Liver (tissue), 9 donors: ENCODE results near the gene CENPV. TPM values are rescaled to one million over a fixed set of nuclear protein-coding genes. Genes with fewer than 3 reads are reported as not detected.

Source experiments
- DNase-seq: peaks from one replicate; pipeline ENCODE4 v3.0.0-alpha.2; 2017; ENCODE audit warnings: low spot score
- H3K27ac ChIP-seq, 2 donors: one replicate each; pipeline ENCODE4 v1.7.0; 2013; ENCODE audit warnings: inconsistent platforms in 2 of 2, low read length in 2 of 2, control low read depth in 1 of 2, low read depth in 1 of 2, mild to moderate bottlenecking in 1 of 2
- H3K27me3 ChIP-seq, 4 donors: one replicate each; pipeline versions ENCODE4 v1.6.1 to v1.7.0; 2013; ENCODE audit warnings: low read length in 3 of 4, inconsistent platforms in 1 of 4, mild to moderate bottlenecking in 1 of 4, moderate library complexity in 1 of 4; ENCODE audit not compliant: control insufficient read depth in 4 of 4, insufficient read depth in 4 of 4
- H3K36me3 ChIP-seq, 4 donors: one replicate each; pipeline versions ENCODE4 v1.6.1 to v1.7.0; 2013; ENCODE audit warnings: low read length in 3 of 4, mild to moderate bottlenecking in 3 of 4, low read depth in 1 of 4, moderate library complexity in 1 of 4; ENCODE audit not compliant: control insufficient read depth in 4 of 4, insufficient read depth in 3 of 4
- H3K4me1 ChIP-seq, 4 donors: one replicate each; pipeline versions ENCODE4 v1.6.1 to v1.7.0; 2013; ENCODE audit warnings: low read length in 3 of 4, mild to moderate bottlenecking in 3 of 4, moderate library complexity in 1 of 4; ENCODE audit not compliant: control insufficient read depth in 4 of 4, insufficient read depth in 4 of 4
- H3K4me3 ChIP-seq, 3 donors: one replicate each; pipeline versions ENCODE4 v1.6.1 to v1.7.0; 2013; ENCODE audit warnings: low read length in 3 of 3, control low read depth in 1 of 3, low read depth in 1 of 3, mild to moderate bottlenecking in 1 of 3
- H3K9ac ChIP-seq, 2 donors: one replicate each; pipeline ENCODE4 v1.7.0; 2013; ENCODE audit warnings: low read length in 2 of 2, mild to moderate bottlenecking in 2 of 2, moderate library complexity in 2 of 2, control low read depth in 1 of 2, low read depth in 1 of 2
- H3K9me3 ChIP-seq, 4 donors: one replicate each; pipeline versions ENCODE4 v1.6.1 to v1.7.0; 2013; ENCODE audit warnings: low read length in 3 of 4; ENCODE audit not compliant: control insufficient read depth in 4 of 4
- EGR1 ChIP-seq, 2 donors: IDR thresholded peaks; 2 replicates each; pipeline ENCODE4 v1.6.1; 2016 to 2018; ENCODE audit warnings: antibody characterized with exemption in 2 of 2, low read depth in 2 of 2
- FOXA1 ChIP-seq: IDR thresholded peaks from 2 replicates; pipeline ENCODE4 v1.6.1; 2016; ENCODE audit warnings: antibody characterized with exemption
- FOXA2 ChIP-seq: IDR thresholded peaks from 2 replicates; pipeline ENCODE4 v1.6.1; 2016; ENCODE audit warnings: antibody characterized with exemption
- GABPA ChIP-seq, 2 donors: IDR thresholded peaks in 1 of 2; conservative IDR thresholded peaks in 1 of 2; 2 replicates each; pipeline ENCODE4 v1.6.1; 2016; ENCODE audit warnings: antibody characterized with exemption in 2 of 2, mild to moderate bottlenecking in 1 of 2, moderate library complexity in 1 of 2
- HNF4A ChIP-seq, 2 donors: conservative IDR thresholded peaks; 2 replicates each; pipeline ENCODE4 v1.6.1; 2016; ENCODE audit warnings: antibody characterized with exemption in 2 of 2, mild to moderate bottlenecking in 2 of 2
- HNF4G ChIP-seq: IDR thresholded peaks from 2 replicates; pipeline ENCODE4 v1.6.1; 2016; ENCODE audit warnings: antibody characterized with exemption
- JUND ChIP-seq, 2 donors: IDR thresholded peaks; 2 replicates each; pipeline ENCODE4 v1.6.1; 2016; ENCODE audit warnings: antibody characterized with exemption in 2 of 2
- NR2F2 ChIP-seq: IDR thresholded peaks from 2 replicates; pipeline ENCODE4 v1.6.1; 2016; ENCODE audit warnings: antibody characterized with exemption
- RAD21 ChIP-seq, 2 donors: IDR thresholded peaks; 2 replicates each; pipeline ENCODE4 v1.6.1; 2016; ENCODE audit warnings: antibody characterized with exemption in 2 of 2, mild to moderate bottlenecking in 2 of 2
- RXRA ChIP-seq, 2 donors: IDR thresholded peaks; 2 replicates each; pipeline ENCODE4 v1.6.1; 2017 to 2018; ENCODE audit warnings: antibody characterized with exemption in 2 of 2, mild to moderate bottlenecking in 1 of 2
- SP1 ChIP-seq: IDR thresholded peaks from 2 replicates; pipeline ENCODE4 v1.6.1; 2018; ENCODE audit warnings: antibody characterized with exemption, mild to moderate bottlenecking
- TAF1 ChIP-seq: conservative IDR thresholded peaks from 2 replicates; pipeline ENCODE4 v1.6.1; 2016; ENCODE audit warnings: antibody characterized with exemption, mild to moderate bottlenecking
- YY1 ChIP-seq: IDR thresholded peaks from 2 replicates; pipeline ENCODE4 v1.6.1; 2016; ENCODE audit warnings: antibody characterized with exemption, mild to moderate bottlenecking
- WGBS: extraction: QIAGEN DNeasy Blood & Tissue Kit; methylation state at CpG from one replicate; pipeline ENCODE4 v1.1.7; 2013; 5-methylcytosine and 5-hydroxymethylcytosine counted together
- polyA plus RNA-seq, 2 donors: library from polyadenylated mRNA; stranded (reverse) in 1 of 2; unstranded in 1 of 2; fragments of 200-250 nt in 1 of 2; fragments of >200 nt in 1 of 2; fragmentation: Nextera tagmentation in 1 of 2; extraction: Ambion mirVana in 1 of 2; gene quantifications; one replicate each; pipeline versions ENCODE4 v1.2.1 to v1.2.3, GENCODE V29; 2013 to 2015
- total RNA-seq, 2 donors: library from RNA; depleted of rRNA; stranded (reverse); fragments of >200 nt; gene quantifications; one replicate each; pipeline ENCODE4 v1.2.3, GENCODE V29; 2014
- TF ChIP-seq, protein P1 (sequence below): IDR thresholded peaks from 2 replicates; pipeline ENCODE4 v1.6.1; 2016; ENCODE audit warnings: antibody characterized with exemption
- TF ChIP-seq, protein P2 (sequence below): IDR thresholded peaks from 2 replicates; pipeline ENCODE4 v1.6.1; 2016; ENCODE audit warnings: antibody characterized with exemption, mild to moderate bottlenecking
- TF ChIP-seq, protein P3 (sequence below): IDR thresholded peaks from 2 replicates; pipeline ENCODE4 v1.6.1; 2016; ENCODE audit warnings: antibody characterized with exemption
- TF ChIP-seq, protein P4 (sequence below): fragments of 150-350 bp; IDR thresholded peaks from 2 replicates; pipeline ENCODE4 v1.5.1; 2017; ENCODE audit warnings: improper control_type of control experiment, low read depth, low read length; ENCODE audit not compliant: missing input control
- TF ChIP-seq, protein P5 (sequence below): IDR thresholded peaks from 2 replicates; pipeline ENCODE4 v1.6.1; 2016; ENCODE audit warnings: antibody characterized with exemption
- donor health status: healthy.
- donor health status: healthy.
- donor health status: healthy.
- donor health status: healthy.
- donor health status: healthy.

CENPV gene
- total and polyA plus RNA-seq, 4 donors, result 13.1 to 24.3 (median 18.2) TPM

DNA sequence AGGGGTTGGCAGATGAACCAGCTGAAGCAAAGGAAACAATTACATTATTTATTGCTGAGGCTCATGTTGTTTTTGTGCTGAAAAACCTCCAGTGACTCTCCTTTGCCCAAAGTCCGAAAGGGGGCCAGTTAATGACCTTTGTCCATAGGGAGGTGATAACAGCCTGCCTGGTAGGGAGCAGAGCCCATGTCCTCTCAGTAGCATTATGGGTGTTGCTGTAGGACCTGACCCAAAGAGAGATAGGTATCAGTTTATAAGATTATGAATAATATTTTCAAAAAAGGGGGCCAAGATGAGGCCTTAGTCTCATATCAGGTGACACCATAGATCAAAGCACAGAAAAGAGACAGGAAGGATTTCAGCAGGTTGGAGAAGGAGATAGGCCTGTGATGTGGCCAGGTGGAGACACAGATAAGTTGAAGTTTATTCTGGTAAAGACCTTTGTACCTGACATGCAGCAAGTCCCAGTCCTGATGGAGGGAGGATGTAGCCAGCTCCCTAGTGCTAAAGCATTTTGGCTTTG lies 55.1 kb downstream of the CENPV start:
- WGBS, result 39% methylated on average over 1 of the region's 1 CpG
- H3K4me1 ChIP-seq, result peaks cover 8 to 39% (median 32%) of the 10 kb centered on the region in 4 donors
- peak overlapping the region; percentile 93 to 99 for H3K27ac ChIP-seq
- H3K9ac ChIP-seq, result peak overlapping the region; percentile 9 to 95
- TF ChIP-seq HNF4G (peak; percentile 99), NR2F2 (peak; percentile 74), TAF1 (peak; percentile 1), FOXA1 (peak; percentile 59), YY1 (peak; percentile 87), FOXA2 (peak; percentile 32), SP1 (peak; percentile 96), EGR1 (IDR thresholded peaks at IDR 0.05; ENCODE audit: low read depth in 2 of 2) (peak in 1 of 2 donors; percentile 63), HNF4A (conservative IDR thresholded peaks at IDR 0.05) (peak; percentile 97 to 98), JUND (IDR thresholded peaks at IDR 0.05) (peak in 1 of 2 donors; percentile 62), RAD21 (IDR thresholded peaks at IDR 0.05) (no peak), GABPA (IDR thresholded peaks at IDR 0.05 in 1 of 2, conservative IDR thresholded peaks at IDR 0.05 in 1 of 2) (no peak), RXRA (IDR thresholded peaks at IDR 0.05) (peak; percentile 87 to 90)
- TF ChIP-seq, protein P1, sequence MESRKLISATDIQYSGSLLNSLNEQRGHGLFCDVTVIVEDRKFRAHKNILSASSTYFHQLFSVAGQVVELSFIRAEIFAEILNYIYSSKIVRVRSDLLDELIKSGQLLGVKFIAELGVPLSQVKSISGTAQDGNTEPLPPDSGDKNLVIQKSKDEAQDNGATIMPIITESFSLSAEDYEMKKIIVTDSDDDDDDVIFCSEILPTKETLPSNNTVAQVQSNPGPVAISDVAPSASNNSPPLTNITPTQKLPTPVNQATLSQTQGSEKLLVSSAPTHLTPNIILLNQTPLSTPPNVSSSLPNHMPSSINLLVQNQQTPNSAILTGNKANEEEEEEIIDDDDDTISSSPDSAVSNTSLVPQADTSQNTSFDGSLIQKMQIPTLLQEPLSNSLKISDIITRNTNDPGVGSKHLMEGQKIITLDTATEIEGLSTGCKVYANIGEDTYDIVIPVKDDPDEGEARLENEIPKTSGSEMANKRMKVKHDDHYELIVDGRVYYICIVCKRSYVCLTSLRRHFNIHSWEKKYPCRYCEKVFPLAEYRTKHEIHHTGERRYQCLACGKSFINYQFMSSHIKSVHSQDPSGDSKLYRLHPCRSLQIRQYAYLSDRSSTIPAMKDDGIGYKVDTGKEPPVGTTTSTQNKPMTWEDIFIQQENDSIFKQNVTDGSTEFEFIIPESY, result peak; percentile 67
- TF ChIP-seq, protein P2, sequence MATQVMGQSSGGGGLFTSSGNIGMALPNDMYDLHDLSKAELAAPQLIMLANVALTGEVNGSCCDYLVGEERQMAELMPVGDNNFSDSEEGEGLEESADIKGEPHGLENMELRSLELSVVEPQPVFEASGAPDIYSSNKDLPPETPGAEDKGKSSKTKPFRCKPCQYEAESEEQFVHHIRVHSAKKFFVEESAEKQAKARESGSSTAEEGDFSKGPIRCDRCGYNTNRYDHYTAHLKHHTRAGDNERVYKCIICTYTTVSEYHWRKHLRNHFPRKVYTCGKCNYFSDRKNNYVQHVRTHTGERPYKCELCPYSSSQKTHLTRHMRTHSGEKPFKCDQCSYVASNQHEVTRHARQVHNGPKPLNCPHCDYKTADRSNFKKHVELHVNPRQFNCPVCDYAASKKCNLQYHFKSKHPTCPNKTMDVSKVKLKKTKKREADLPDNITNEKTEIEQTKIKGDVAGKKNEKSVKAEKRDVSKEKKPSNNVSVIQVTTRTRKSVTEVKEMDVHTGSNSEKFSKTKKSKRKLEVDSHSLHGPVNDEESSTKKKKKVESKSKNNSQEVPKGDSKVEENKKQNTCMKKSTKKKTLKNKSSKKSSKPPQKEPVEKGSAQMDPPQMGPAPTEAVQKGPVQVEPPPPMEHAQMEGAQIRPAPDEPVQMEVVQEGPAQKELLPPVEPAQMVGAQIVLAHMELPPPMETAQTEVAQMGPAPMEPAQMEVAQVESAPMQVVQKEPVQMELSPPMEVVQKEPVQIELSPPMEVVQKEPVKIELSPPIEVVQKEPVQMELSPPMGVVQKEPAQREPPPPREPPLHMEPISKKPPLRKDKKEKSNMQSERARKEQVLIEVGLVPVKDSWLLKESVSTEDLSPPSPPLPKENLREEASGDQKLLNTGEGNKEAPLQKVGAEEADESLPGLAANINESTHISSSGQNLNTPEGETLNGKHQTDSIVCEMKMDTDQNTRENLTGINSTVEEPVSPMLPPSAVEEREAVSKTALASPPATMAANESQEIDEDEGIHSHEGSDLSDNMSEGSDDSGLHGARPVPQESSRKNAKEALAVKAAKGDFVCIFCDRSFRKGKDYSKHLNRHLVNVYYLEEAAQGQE, result peak; percentile 81
- TF ChIP-seq, protein P3, sequence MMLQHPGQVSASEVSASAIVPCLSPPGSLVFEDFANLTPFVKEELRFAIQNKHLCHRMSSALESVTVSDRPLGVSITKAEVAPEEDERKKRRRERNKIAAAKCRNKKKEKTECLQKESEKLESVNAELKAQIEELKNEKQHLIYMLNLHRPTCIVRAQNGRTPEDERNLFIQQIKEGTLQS, result peak; percentile 33
- TF ChIP-seq, protein P4, sequence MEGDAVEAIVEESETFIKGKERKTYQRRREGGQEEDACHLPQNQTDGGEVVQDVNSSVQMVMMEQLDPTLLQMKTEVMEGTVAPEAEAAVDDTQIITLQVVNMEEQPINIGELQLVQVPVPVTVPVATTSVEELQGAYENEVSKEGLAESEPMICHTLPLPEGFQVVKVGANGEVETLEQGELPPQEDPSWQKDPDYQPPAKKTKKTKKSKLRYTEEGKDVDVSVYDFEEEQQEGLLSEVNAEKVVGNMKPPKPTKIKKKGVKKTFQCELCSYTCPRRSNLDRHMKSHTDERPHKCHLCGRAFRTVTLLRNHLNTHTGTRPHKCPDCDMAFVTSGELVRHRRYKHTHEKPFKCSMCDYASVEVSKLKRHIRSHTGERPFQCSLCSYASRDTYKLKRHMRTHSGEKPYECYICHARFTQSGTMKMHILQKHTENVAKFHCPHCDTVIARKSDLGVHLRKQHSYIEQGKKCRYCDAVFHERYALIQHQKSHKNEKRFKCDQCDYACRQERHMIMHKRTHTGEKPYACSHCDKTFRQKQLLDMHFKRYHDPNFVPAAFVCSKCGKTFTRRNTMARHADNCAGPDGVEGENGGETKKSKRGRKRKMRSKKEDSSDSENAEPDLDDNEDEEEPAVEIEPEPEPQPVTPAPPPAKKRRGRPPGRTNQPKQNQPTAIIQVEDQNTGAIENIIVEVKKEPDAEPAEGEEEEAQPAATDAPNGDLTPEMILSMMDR, result no peak
- TF ChIP-seq, protein P5, sequence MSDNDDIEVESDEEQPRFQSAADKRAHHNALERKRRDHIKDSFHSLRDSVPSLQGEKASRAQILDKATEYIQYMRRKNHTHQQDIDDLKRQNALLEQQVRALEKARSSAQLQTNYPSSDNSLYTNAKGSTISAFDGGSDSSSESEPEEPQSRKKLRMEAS, result peak; percentile 80
- no peak overlapping the region for H3K4me3 ChIP-seq
- no peaks in the 10 kb centered on the region for H3K27me3 ChIP-seq
- H3K9me3 ChIP-seq, result no peaks in the 10 kb centered on the region
- no peaks in the 10 kb centered on the region for H3K36me3 ChIP-seq
- DNase-seq, result peak; percentile 40
